GM12878 (cell line): Measurements from ENCODE around the gene STPG4. TPM values are rescaled to one million over a fixed set of nuclear protein-coding genes. Genes with fewer than 3 reads are reported as not detected.

Source experiments
- ATAC-seq: fragments of 200-7000 bp; cut with Tn5 transposase; 3 replicates; pipeline ENCODE4 v1.9.1; 2020; ENCODE audit warnings: mild to moderate bottlenecking, moderate library complexity
- BruUV-seq: library from RNA; stranded (reverse); fragments of 400-500 nt; replicated peaks from 2 replicates; lab custom pipeline; 2021; lab: Mats Ljungman, UMichigan
- CTCF ChIA-PET: fragments of 300-600 bp; sonication (Branson Sonifier 250); formaldehyde crosslinking; extraction: SDS; loops from one replicate; lab custom pipeline; 2021; ENCODE audit warnings: inconsistent platforms; lab: Yijun Ruan, JAX
- POLR2A ChIA-PET: fragments of 350-600 bp; formaldehyde crosslinking; extraction: SDS; loops from one replicate; lab custom pipeline; 2021; ENCODE audit warnings: inconsistent platforms; lab: Charles Lee
- RAD21 ChIA-PET: fragments of 300-600 bp; sonication (Branson Sonifier 250); formaldehyde crosslinking; loops from one replicate; lab custom pipeline; 2023; ENCODE audit warnings: antibody characterized with exemption; ENCODE audit not compliant: unreplicated experiment; lab: Charles Lee
- SMC1A ChIA-PET: fragments of 300-600 bp; sonication (Branson Sonifier 250); formaldehyde crosslinking; loops from one replicate; lab custom pipeline; 2023; ENCODE audit not compliant: unreplicated experiment, uncharacterized antibody; lab: Charles Lee
- DNase-seq: peaks from one replicate; pipeline ENCODE4 v3.0.0-alpha.2; 2011; ENCODE audit warnings: low read depth, low spot score
- FAIRE-seq: peaks from 3 replicates; lab custom pipeline; 2011; peaks lifted over from hg19 to GRCh38; lab: Jason Lieb, UNC
- H2AFZ ChIP-seq: 2 replicates; pipeline ENCODE4 v1.6.0; 2011; ENCODE audit warnings: low read depth, low read length, control low read depth; ENCODE audit not compliant: control insufficient read depth
- H3K27ac ChIP-seq: 2 replicates; pipeline ENCODE4 v1.5.1; 2011; ENCODE audit warnings: control low read depth; ENCODE audit not compliant: control insufficient read depth, insufficient read depth
- H3K27me3 ChIP-seq, 2 experiments: replicated peaks in 1 of 2; 2 replicates each; pipeline versions ENCODE4 v1.6.0 to v1.6.1; 2011; ENCODE audit warnings: low read length in 1 of 2; ENCODE audit not compliant: control insufficient read depth in 2 of 2, insufficient read depth in 2 of 2
- H3K36me3 ChIP-seq, 2 experiments: 2 replicates each; pipeline ENCODE4 v1.5.1; 2011; ENCODE audit warnings: low read length in 1 of 2; ENCODE audit not compliant: control insufficient read depth in 2 of 2, insufficient read depth in 2 of 2
- H3K4me1 ChIP-seq: 2 replicates; pipeline ENCODE4 v1.6.1; 2011; ENCODE audit warnings: mild to moderate bottlenecking, low read length, moderate library complexity, mixed read lengths; ENCODE audit not compliant: control insufficient read depth, insufficient read depth
- H3K4me2 ChIP-seq: 2 replicates; pipeline ENCODE4 v1.6.0; 2011; ENCODE audit warnings: control low read depth; ENCODE audit not compliant: control insufficient read depth, insufficient read depth
- H3K4me3 ChIP-seq: fragments of 200-600 bp; sonication (generic); 2 replicates; pipeline ENCODE4 v1.5.1; 2016
- H3K79me2 ChIP-seq: 2 replicates; pipeline ENCODE4 v1.6.0; 2011; ENCODE audit warnings: low read length; ENCODE audit not compliant: control insufficient read depth, insufficient read depth
- H3K9ac ChIP-seq: 2 replicates; pipeline ENCODE4 v1.8.0; 2011; ENCODE audit warnings: low read length, control low read depth, mixed read lengths; ENCODE audit not compliant: control insufficient read depth, insufficient read depth
- H3K9me3 ChIP-seq: replicated peaks from 3 replicates; pipeline ENCODE4 v1.5.1; 2011; ENCODE audit warnings: mild to moderate bottlenecking, low read length; ENCODE audit not compliant: control insufficient read depth, insufficient read depth
- H4K20me1 ChIP-seq: 2 replicates; pipeline ENCODE4 v1.6.0; 2011; ENCODE audit not compliant: control insufficient read depth, insufficient read depth
- CREB1 ChIP-seq: IDR thresholded peaks from 2 replicates; pipeline ENCODE4 v1.6.1; 2012; ENCODE audit warnings: low read depth, mild to moderate bottlenecking, inconsistent platforms
- CUX1 ChIP-seq: IDR thresholded peaks from 2 replicates; pipeline ENCODE4 v1.6.1; 2012; ENCODE audit warnings: improper control_type of control experiment, low read depth, low read length; ENCODE audit not compliant: insufficient replicate concordance
- ETV6 ChIP-seq, 2 experiments: fragments of 450-650 bp in 1 of 2; IDR thresholded peaks in 1 of 2; conservative IDR thresholded peaks in 1 of 2; 2 replicates each; pipeline ENCODE4 v1.6.1; 2014; ENCODE audit warnings: antibody characterized with exemption in 1 of 2, borderline replicate concordance in 1 of 2, low read depth in 1 of 2, mild to moderate bottlenecking in 1 of 2, moderate library complexity in 1 of 2
- HDAC2 ChIP-seq: fragments of 200-600 bp; sonication (generic); IDR thresholded peaks from 2 replicates; pipeline ENCODE4 v1.6.1; 2017
- IKZF1 ChIP-seq: fragments of 450-650 bp; conservative IDR thresholded peaks from 2 replicates; pipeline ENCODE4 v1.6.1; 2017; ENCODE audit warnings: antibody characterized with exemption, mild to moderate bottlenecking
- MYC ChIP-seq: IDR thresholded peaks from 2 replicates; pipeline ENCODE4 v1.6.1; 2011; ENCODE audit warnings: mild to moderate bottlenecking, low read length, moderate library complexity, inconsistent platforms; ENCODE audit not compliant: insufficient read depth, insufficient replicate concordance, insufficient read length, severe bottlenecking
- POLR2AphosphoS5 ChIP-seq: IDR thresholded peaks from 2 replicates; pipeline ENCODE4 v1.6.1; 2011; ENCODE audit warnings: mild to moderate bottlenecking, low read length, inconsistent platforms
- RAD21 ChIP-seq: IDR thresholded peaks from 2 replicates; pipeline ENCODE4 v1.6.1; 2011; ENCODE audit warnings: mild to moderate bottlenecking, low read depth, low read length, moderate library complexity; ENCODE audit not compliant: insufficient read depth
- SMC3 ChIP-seq: IDR thresholded peaks from 2 replicates; pipeline ENCODE4 v1.6.1; 2011; ENCODE audit warnings: low read length, improper control_type of control experiment, borderline replicate concordance
- ZNF217 ChIP-seq: fragments of 450-650 bp; IDR thresholded peaks from 2 replicates; pipeline ENCODE4 v1.6.1; 2017; ENCODE audit warnings: antibody characterized with exemption, mild to moderate bottlenecking
- WGBS: methylation state at CpG from one replicate; pipeline ENCODE4 v1.1.6; 2016; ENCODE audit warnings: low lambda C conversion rate; ENCODE audit not compliant: insufficient replicate concordance, insufficient coverage; ENCODE audit errors: missing lambda C conversion rate; 5-methylcytosine and 5-hydroxymethylcytosine counted together
- in situ Hi-C: fragments of 300-500 bp; cut with MboI; formaldehyde crosslinking; loops from 9 replicates; pipeline ENCODE4 v1.14.3; 2018; ENCODE audit warnings: mixed read lengths
- intact Hi-C: fragments of 100-400 bp; cut with micrococcal nuclease; formaldehyde crosslinking; loops from one replicate; pipeline ENCODE4 v1.14.2; 2022; ENCODE audit not compliant: unreplicated experiment
- polyA plus RNA-seq, 11 experiments: library from polyadenylated mRNA; depleted of rRNA in 4 of 11; unstranded in 6 of 11; stranded (reverse) in 5 of 11; fragments of >200 nt; fragmentation: Nextera tagmentation in 4 of 11; fragmentation: Illumina TruSeq in 1 of 11; extraction: Ambion mirVana in 4 of 11; extraction: Trizol in 1 of 11; gene quantifications; 1 replicate in 1 of 11; 2 replicates in 10 of 11; pipeline versions ENCODE4 v1.2.1 to v1.2.3, GENCODE V29; 2011 to 2016; ENCODE audit warnings: inconsistent platforms in 2 of 11, missing spikeins in 2 of 11, low read depth in 1 of 11
- total RNA-seq, 4 experiments: library from RNA; depleted of rRNA in 3 of 4; stranded (reverse); fragments of >200 nt in 3 of 4; fragmentation: Illumina TruSeq in 1 of 4; extraction: Trizol in 1 of 4; gene quantifications; 2 replicates each; pipeline versions ENCODE4 v1.2.1 to v1.2.3, GENCODE V29; 2013 to 2021
- TF ChIP-seq, protein P1 (sequence below): fragments of 450-650 bp; IDR thresholded peaks from 2 replicates; pipeline ENCODE4 v1.6.1; 2016; ENCODE audit warnings: mild to moderate bottlenecking, moderate library complexity, borderline replicate concordance

The STPG4 gene
- total and polyA plus RNA-seq, 10 of the 15 experiments (the other 5 are each of a cell fraction or from before 2014, with no cell fraction given): 0.10 to 0.29 (median 0.19) TPM; not detected in 3

DNA sequence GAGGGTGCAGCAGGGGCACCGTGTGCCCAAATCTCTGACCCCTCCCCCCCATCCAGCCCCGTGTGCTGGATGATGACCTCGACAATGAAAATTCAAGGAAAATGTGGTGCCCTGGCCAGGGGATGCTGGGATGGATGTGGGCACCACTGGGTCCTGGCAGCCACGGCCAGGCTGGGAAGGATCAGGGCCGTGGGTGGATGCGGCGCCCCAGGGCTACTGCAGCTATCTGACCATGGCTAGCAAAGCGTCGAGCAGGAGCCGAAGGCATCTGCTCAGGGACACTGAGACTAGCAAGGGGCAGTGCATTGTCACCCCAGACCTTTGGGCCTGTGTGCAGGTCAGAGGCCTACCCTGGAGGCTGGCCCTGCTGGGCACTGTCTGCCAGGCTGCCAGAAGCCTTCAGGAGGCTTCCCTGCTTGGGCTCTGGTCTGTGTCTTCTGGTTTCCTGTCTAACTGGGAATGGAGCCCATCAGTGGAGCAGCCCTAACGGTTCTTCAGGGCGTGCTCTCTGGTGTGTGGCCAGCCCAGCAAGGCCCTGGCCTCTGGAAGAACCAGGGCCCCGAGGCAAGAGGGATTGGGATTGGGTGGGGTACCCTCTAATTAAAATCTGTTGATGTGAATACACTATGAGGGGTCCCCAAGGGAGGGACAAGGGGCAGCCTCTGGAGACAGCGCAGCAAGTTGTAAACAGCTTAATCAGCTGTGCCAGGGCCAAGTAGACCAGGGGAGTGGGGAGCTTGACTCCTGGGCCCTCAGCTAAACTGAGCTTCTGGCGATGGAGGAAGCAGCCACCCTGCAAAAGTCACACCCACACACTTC, 98.0 kb downstream of the STPG4 start:
- FAIRE-seq (peak; percentile 81), DNase-seq (no peak), ATAC-seq (peak; percentile 74)
- intact Hi-C loops (no loop called here), in situ Hi-C loops (no loop called here)
- ChIA-PET CTCF (no interaction called here), RAD21 (interaction anchor here (1.0 to 1.4 kb wide), 5 partner anchors 18 to 266 kb away, joined by 3 read pairs; no protein-coding TSS in a partner anchor), POLR2A (interaction anchor here (0.9 to 1.2 kb wide), 2 partner anchors 9 to 74 kb away, joined by 3 read pairs; no protein-coding TSS in a partner anchor), SMC1A (interaction anchor here (1.0 kb wide), 1 partner anchor 14 kb away, joined by 4 read pairs; no protein-coding TSS in a partner anchor)
- WGBS: 64% methylated on average over 15 of the region's 15 CpGs
- Histone ChIP-seq H3K79me2 (no peaks in the 10 kb centered on the region), H3K9me3 (no peaks in the 10 kb centered on the region), H3K27ac (no peak overlapping the region), H3K4me3 (no peak overlapping the region), H3K27me3 (no peaks in the 10 kb centered on the region), H3K9ac (no peak overlapping the region), H2AFZ (no peak overlapping the region), H4K20me1 (no peaks in the 10 kb centered on the region), H3K4me1 (peaks cover 10% of the 10 kb centered on the region), H3K36me3 (peaks cover 6 to 12% of the 10 kb centered on the region in 2 experiments), H3K4me2 (0 out of 2 replicates have a peak overlapping the region, but pooled peaks have one; percentile 0)
- no TSS peak for BruUV-seq
- TF ChIP-seq POLR2AphosphoS5: no peak
- peak; percentile 44; the same call in 1 of the 2 replicates for TF ChIP-seq IKZF1
- TF ChIP-seq MYC: no peak
- no peak for TF ChIP-seq CUX1
- TF ChIP-seq ETV6 (conservative IDR thresholded peaks at IDR 0.05 in 1 of 2, IDR thresholded peaks at IDR 0.05 in 1 of 2; ENCODE audit: borderline replicate concordance in 1 of 2, low read depth in 1 of 2): no peak
- TF ChIP-seq, protein P1, sequence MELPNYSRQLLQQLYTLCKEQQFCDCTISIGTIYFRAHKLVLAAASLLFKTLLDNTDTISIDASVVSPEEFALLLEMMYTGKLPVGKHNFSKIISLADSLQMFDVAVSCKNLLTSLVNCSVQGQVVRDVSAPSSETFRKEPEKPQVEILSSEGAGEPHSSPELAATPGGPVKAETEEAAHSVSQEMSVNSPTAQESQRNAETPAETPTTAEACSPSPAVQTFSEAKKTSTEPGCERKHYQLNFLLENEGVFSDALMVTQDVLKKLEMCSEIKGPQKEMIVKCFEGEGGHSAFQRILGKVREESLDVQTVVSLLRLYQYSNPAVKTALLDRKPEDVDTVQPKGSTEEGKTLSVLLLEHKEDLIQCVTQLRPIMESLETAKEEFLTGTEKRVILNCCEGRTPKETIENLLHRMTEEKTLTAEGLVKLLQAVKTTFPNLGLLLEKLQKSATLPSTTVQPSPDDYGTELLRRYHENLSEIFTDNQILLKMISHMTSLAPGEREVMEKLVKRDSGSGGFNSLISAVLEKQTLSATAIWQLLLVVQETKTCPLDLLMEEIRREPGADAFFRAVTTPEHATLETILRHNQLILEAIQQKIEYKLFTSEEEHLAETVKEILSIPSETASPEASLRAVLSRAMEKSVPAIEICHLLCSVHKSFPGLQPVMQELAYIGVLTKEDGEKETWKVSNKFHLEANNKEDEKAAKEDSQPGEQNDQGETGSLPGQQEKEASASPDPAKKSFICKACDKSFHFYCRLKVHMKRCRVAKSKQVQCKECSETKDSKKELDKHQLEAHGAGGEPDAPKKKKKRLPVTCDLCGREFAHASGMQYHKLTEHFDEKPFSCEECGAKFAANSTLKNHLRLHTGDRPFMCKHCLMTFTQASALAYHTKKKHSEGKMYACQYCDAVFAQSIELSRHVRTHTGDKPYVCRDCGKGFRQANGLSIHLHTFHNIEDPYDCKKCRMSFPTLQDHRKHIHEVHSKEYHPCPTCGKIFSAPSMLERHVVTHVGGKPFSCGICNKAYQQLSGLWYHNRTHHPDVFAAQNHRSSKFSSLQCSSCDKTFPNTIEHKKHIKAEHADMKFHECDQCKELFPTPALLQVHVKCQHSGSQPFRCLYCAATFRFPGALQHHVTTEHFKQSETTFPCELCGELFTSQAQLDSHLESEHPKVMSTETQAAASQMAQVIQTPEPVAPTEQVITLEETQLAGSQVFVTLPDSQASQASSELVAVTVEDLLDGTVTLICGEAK: no peak
- TF ChIP-seq SMC3: no peak
- TF ChIP-seq CREB1: no peak
- TF ChIP-seq RAD21: no peak
- no peak for TF ChIP-seq ZNF217
- no peak for TF ChIP-seq HDAC2
